Endothelial cell of umbilical vein (primary cell): Measurements from ENCODE around the gene IGF2BP2. TPM values are rescaled to one million over a fixed set of nuclear protein-coding genes. Genes with fewer than 3 reads are reported as not detected.

Experiments
- BruUV-seq: library from RNA; stranded (reverse); fragments of 400-500 nt; replicated peaks from 2 replicates; lab custom pipeline; 2021; lab: Mats Ljungman, UMichigan
- CTCF ChIA-PET: fragments of 300-600, 350-600 bp; sonication (Branson Sonifier 250); formaldehyde crosslinking; loops from one replicate; lab custom pipeline; 2021; ENCODE audit warnings: antibody characterized with exemption, inconsistent platforms; lab: Charles Lee
- POLR2A ChIA-PET: fragments of 300-600, 350-600 bp; sonication (Branson Sonifier 250); formaldehyde crosslinking; loops from one replicate; lab custom pipeline; 2021; ENCODE audit warnings: antibody characterized with exemption, inconsistent platforms; lab: Charles Lee
- DNase-seq: peaks from one replicate; pipeline ENCODE4 v3.0.0-alpha.2; 2011; ENCODE audit warnings: low read depth, low spot score
- FAIRE-seq: peaks from 2 replicates; lab custom pipeline; 2011; peaks lifted over from hg19 to GRCh38; lab: Jason Lieb, UNC
- H2AFZ ChIP-seq: 2 replicates; pipeline ENCODE4 v1.6.0; 2012; ENCODE audit warnings: low read depth, low read length, control low read depth, inconsistent platforms
- H3K27ac ChIP-seq: 2 replicates; pipeline ENCODE4 v1.5.1; 2011; ENCODE audit warnings: low read depth, mild to moderate bottlenecking, control low read depth, low read length, moderate library complexity; ENCODE audit not compliant: insufficient read depth
- H3K27me3 ChIP-seq, 2 experiments: 2 replicates each; pipeline versions ENCODE4 v1.6.0 to v1.6.1; 2011; ENCODE audit warnings: low read length in 2 of 2, mixed read lengths in 1 of 2; ENCODE audit not compliant: control insufficient read depth in 2 of 2, insufficient read depth in 2 of 2
- H3K36me3 ChIP-seq, 2 experiments: 2 replicates in 1 of 2; 3 replicates in 1 of 2; pipeline ENCODE4 v1.5.1; 2011; ENCODE audit warnings: low read length in 2 of 2, mild to moderate bottlenecking in 1 of 2, moderate library complexity in 1 of 2; ENCODE audit not compliant: control insufficient read depth in 2 of 2, insufficient read depth in 2 of 2; ENCODE audit errors: extremely low read depth in 1 of 2
- H3K4me1 ChIP-seq: 3 replicates; pipeline ENCODE4 v1.5.1; 2011; ENCODE audit warnings: mild to moderate bottlenecking, low read length; ENCODE audit not compliant: control insufficient read depth, insufficient read depth; ENCODE audit errors: extremely low read depth
- H3K4me2 ChIP-seq: 2 replicates; pipeline ENCODE4 v1.6.1; 2011; ENCODE audit warnings: low read length, control low read depth, mixed read lengths; ENCODE audit not compliant: insufficient read depth
- H3K4me3 ChIP-seq, 3 experiments: fragments of 200-600 bp in 1 of 3; sonication (generic), shearing (Covaris generic) in 1 of 3; replicated peaks in 1 of 3; 2 replicates each; pipeline ENCODE4 v1.5.1; 2011 to 2016; ENCODE audit warnings: control low read depth in 3 of 3, low read length in 3 of 3, mild to moderate bottlenecking in 2 of 3, inconsistent platforms in 1 of 3, low read depth in 1 of 3, moderate library complexity in 1 of 3; ENCODE audit not compliant: insufficient read depth in 1 of 3
- H3K79me2 ChIP-seq: 2 replicates; pipeline ENCODE4 v1.6.0; 2012; ENCODE audit warnings: low read length, inconsistent platforms; ENCODE audit not compliant: control insufficient read depth, insufficient read depth
- H3K9ac ChIP-seq: replicated peaks from 2 replicates; pipeline ENCODE3; 2011; ENCODE audit warnings: low read length, control low read depth; ENCODE audit not compliant: insufficient read depth; ENCODE audit errors: extremely low read depth
- H3K9me1 ChIP-seq: replicated peaks from 3 replicates; pipeline ENCODE4 v1.6.0; 2011; ENCODE audit warnings: mild to moderate bottlenecking, low read length; ENCODE audit not compliant: control insufficient read depth, insufficient read depth; ENCODE audit errors: extremely low read depth
- H3K9me3 ChIP-seq: replicated peaks from 2 replicates; pipeline ENCODE4 v1.5.1; 2012; ENCODE audit warnings: low read length, inconsistent platforms; ENCODE audit not compliant: control insufficient read depth, insufficient read depth
- H4K20me1 ChIP-seq: replicated peaks from 2 replicates; pipeline ENCODE3; 2011; ENCODE audit warnings: mild to moderate bottlenecking, low read length; ENCODE audit not compliant: control insufficient read depth, insufficient read depth; ENCODE audit errors: extremely low read depth
- EZH2 ChIP-seq: IDR thresholded peaks from 2 replicates; pipeline ENCODE4 v1.6.1; 2012; ENCODE audit warnings: borderline replicate concordance, low read depth, mild to moderate bottlenecking, moderate library complexity, low read length, inconsistent platforms; ENCODE audit not compliant: severe bottlenecking
- FOS ChIP-seq: IDR thresholded peaks from 2 replicates; pipeline ENCODE4 v1.6.1; 2011; ENCODE audit warnings: mild to moderate bottlenecking, low read length, moderate library complexity, borderline replicate concordance; ENCODE audit not compliant: insufficient read depth
- GATA2 ChIP-seq: IDR thresholded peaks from 2 replicates; pipeline ENCODE4 v1.7.0; 2011; ENCODE audit warnings: low read depth, mild to moderate bottlenecking, moderate library complexity, mixed read lengths, low read length; ENCODE audit not compliant: insufficient read length, insufficient read depth
- JUN ChIP-seq: IDR thresholded peaks from 2 replicates; pipeline ENCODE4 v1.6.1; 2011; ENCODE audit warnings: borderline replicate concordance, low read depth; ENCODE audit not compliant: insufficient read length, insufficient read depth
- MAX ChIP-seq: IDR thresholded peaks from 2 replicates; pipeline ENCODE4 v1.6.1; 2011; ENCODE audit not compliant: insufficient read depth, insufficient read length
- MYC ChIP-seq: IDR thresholded peaks from one replicate; pipeline ENCODE4 v1.6.1; 2011; ENCODE audit warnings: mild to moderate bottlenecking, low read depth, low read length
- POLR2A ChIP-seq: IDR thresholded peaks from 2 replicates; pipeline ENCODE4 v1.6.1; 2012; ENCODE audit warnings: low read depth, mild to moderate bottlenecking, control low read depth, low read length
- POLR2AphosphoS5 ChIP-seq: IDR thresholded peaks from 2 replicates; pipeline ENCODE4 v1.6.1; 2012; ENCODE audit warnings: low read depth, mild to moderate bottlenecking, control low read depth, low read length, moderate library complexity; ENCODE audit not compliant: insufficient read depth
- dilution Hi-C: fragments of 300-500 bp; cut with MboI; formaldehyde crosslinking; loops from one replicate; pipeline ENCODE4 v1.15.0; 2019; ENCODE audit warnings: low sequenced_read_pairs; ENCODE audit not compliant: extremely low pct_ligation_motif_present
- intact Hi-C: fragments of 100-400 bp; cut with micrococcal nuclease; formaldehyde crosslinking; loops from one replicate; pipeline ENCODE4 v1.10.0; 2022
- polyA plus RNA-seq, 4 experiments: library from polyadenylated mRNA; depleted of rRNA in 3 of 4; stranded (reverse) in 3 of 4; unstranded in 1 of 4; fragments of >200 nt; gene quantifications; 2 replicates each; pipeline versions ENCODE4 v1.2.1 to v1.2.3, GENCODE V29; 2011 to 2012; ENCODE audit warnings: missing spikeins in 1 of 4
- total RNA-seq: library from RNA; stranded (reverse); gene quantifications from 2 replicates; pipeline ENCODE4 v1.2.3, GENCODE V29; 2021
- TF ChIP-seq, protein P1 (sequence below), 2 donors: IDR thresholded peaks; 1 replicate in 1 of 2; 2 replicates in 1 of 2; pipeline ENCODE4 v1.5.1; 2011; ENCODE audit warnings: low read length in 2 of 2, mild to moderate bottlenecking in 2 of 2, moderate library complexity in 2 of 2, control low read depth in 1 of 2, inconsistent platforms in 1 of 2, low read depth in 1 of 2; ENCODE audit not compliant: insufficient read depth in 1 of 2; ENCODE audit errors: extremely low read depth in 1 of 2

IGF2BP2 gene
- total and polyA plus RNA-seq, 2 donors (not counting 3 experiments of a cell fraction or from before 2014, with no cell fraction given) = 10.7 to 130 TPM

DNA sequence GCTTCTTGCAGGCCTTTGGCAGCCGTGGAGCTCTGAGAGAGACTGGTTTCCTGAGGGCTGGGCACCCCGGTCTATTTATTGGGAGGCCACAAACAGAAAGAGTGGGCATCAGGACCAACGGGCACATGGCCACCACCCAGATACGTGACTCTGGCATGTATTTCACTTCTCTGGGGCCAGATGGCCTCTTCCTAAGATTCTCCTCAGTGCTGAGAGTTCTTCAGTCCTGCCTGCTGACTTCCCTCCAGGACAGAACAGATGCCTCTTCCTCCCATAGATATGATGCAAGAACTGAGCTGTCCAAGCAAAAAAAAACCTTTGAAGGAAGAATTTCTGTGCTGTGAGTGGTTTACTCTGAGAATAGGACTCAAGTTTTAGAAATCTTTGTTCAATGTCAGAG is 107.7 kb downstream of the IGF2BP2 start:
- Histone ChIP-seq H3K4me3 (no peak overlapping the region), H3K79me2 (peaks cover 82% of the 10 kb centered on the region), H3K9me1 (no peaks in the 10 kb centered on the region), H3K36me3 (peaks cover 0 to 2% of the 10 kb centered on the region in 2 experiments), H4K20me1 (peaks cover 2% of the 10 kb centered on the region), H3K27me3 (no peaks in the 10 kb centered on the region), H3K9me3 (no peaks in the 10 kb centered on the region), H3K4me1 (peaks cover 33% of the 10 kb centered on the region), H3K27ac (peak overlapping the region; percentile 27), H3K9ac (no peak overlapping the region), H3K4me2 (no peak overlapping the region), H2AFZ (no peak overlapping the region)
- CTCF ChIA-PET = interaction anchor here (0.7 to 3.6 kb wide), 8 partner anchors 11 to 91 kb away, joined by 3 to 18 read pairs (median 6); no protein-coding TSS in a partner anchor
- POLR2A ChIA-PET = interaction anchor here (0.7 kb wide), 1 partner anchor 12 kb away, joined by 3 read pairs; no protein-coding TSS in a partner anchor
- dilution Hi-C loops = no loop called here
- DNase-seq = peak; percentile 39
- TSS peak; percentile 27 for BruUV-seq
- intact Hi-C loops = loop anchor here (1.0 kb wide), 1 partner anchor 12 kb away; no protein-coding TSS in a partner anchor
- TF ChIP-seq MYC (no peak), POLR2A (no peak), GATA2 (no peak), MAX (no peak), POLR2AphosphoS5 (no peak), JUN (no peak), FOS (no peak), EZH2 (no peak)
- TF ChIP-seq, protein P1, sequence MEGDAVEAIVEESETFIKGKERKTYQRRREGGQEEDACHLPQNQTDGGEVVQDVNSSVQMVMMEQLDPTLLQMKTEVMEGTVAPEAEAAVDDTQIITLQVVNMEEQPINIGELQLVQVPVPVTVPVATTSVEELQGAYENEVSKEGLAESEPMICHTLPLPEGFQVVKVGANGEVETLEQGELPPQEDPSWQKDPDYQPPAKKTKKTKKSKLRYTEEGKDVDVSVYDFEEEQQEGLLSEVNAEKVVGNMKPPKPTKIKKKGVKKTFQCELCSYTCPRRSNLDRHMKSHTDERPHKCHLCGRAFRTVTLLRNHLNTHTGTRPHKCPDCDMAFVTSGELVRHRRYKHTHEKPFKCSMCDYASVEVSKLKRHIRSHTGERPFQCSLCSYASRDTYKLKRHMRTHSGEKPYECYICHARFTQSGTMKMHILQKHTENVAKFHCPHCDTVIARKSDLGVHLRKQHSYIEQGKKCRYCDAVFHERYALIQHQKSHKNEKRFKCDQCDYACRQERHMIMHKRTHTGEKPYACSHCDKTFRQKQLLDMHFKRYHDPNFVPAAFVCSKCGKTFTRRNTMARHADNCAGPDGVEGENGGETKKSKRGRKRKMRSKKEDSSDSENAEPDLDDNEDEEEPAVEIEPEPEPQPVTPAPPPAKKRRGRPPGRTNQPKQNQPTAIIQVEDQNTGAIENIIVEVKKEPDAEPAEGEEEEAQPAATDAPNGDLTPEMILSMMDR (IDR thresholded peaks at IDR 0.05; ENCODE audit: extremely low read depth in 1 of 2, insufficient read depth in 1 of 2, low read depth in 1 of 2, low read length in 2 of 2) = no peak
- no peak for FAIRE-seq
